ENCODE results near the gene WASHC3.

WASHC3 gene

DNA sequence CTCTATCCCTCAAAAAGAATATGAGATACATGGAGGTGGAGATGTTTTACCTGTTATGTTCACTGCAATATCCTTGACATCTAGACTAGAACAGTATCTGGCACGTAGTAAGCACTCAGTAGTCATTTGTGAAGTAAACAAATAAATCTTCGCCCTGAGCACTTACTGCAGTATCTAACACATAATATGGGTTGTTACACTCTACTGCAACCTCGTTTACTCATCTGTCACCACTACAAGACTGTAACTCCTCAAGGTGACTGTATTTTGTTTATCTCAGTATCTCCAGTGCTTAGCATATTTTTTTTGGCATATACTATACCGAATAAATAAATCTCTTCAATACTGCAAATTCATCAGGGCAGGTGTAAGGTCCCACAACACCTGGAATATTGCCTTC lies 66.1 kb downstream of the WASHC3 start:
- no peak for DNase-seq (ENCODE audit: low read depth)
- TF ChIP-seq, protein P1, sequence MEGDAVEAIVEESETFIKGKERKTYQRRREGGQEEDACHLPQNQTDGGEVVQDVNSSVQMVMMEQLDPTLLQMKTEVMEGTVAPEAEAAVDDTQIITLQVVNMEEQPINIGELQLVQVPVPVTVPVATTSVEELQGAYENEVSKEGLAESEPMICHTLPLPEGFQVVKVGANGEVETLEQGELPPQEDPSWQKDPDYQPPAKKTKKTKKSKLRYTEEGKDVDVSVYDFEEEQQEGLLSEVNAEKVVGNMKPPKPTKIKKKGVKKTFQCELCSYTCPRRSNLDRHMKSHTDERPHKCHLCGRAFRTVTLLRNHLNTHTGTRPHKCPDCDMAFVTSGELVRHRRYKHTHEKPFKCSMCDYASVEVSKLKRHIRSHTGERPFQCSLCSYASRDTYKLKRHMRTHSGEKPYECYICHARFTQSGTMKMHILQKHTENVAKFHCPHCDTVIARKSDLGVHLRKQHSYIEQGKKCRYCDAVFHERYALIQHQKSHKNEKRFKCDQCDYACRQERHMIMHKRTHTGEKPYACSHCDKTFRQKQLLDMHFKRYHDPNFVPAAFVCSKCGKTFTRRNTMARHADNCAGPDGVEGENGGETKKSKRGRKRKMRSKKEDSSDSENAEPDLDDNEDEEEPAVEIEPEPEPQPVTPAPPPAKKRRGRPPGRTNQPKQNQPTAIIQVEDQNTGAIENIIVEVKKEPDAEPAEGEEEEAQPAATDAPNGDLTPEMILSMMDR (IDR thresholded peaks at IDR 0.05; ENCODE audit: low read depth, low read length, missing control alignments) = no peak

DNA sequence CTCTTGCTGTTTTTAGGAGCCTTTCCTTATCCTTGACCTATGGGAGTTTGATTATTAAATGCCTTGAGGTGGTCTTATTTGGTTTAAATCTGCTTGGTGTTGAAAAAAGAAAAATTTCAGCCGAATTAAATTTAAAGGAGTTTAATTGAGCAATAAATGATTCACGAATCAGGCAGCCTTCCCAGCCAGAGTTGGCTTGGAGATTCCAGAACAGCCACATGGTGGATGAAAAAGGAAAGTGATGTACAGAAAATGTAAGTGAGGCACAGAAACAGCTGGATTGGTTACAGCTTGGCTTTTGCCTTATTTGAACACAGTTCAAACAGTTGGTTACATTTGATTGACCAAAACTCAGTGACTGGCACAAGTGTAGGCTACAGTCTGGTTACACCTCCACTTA lies 69.7 kb downstream of the WASHC3 start:
- H3K4me3 ChIP-seq (ENCODE audit: low read depth, low read length) = no peak overlapping the region
- in situ Hi-C loops (cut with HindIII; ENCODE audit: low sequenced_read_pairs) = no loop called here
- DNase-seq (ENCODE audit: low read depth) = no peak
- TF ChIP-seq, protein P1 (IDR thresholded peaks at IDR 0.05; ENCODE audit: low read depth, low read length, missing control alignments) = no peak

More for the DNA sequence above, 66.1 kb downstream of the WASHC3 start:
- no peak overlapping the region for H3K4me3 ChIP-seq (ENCODE audit: low read depth, low read length)
- in situ Hi-C loops (cut with HindIII; ENCODE audit: low sequenced_read_pairs) = no loop called here

DNA sequence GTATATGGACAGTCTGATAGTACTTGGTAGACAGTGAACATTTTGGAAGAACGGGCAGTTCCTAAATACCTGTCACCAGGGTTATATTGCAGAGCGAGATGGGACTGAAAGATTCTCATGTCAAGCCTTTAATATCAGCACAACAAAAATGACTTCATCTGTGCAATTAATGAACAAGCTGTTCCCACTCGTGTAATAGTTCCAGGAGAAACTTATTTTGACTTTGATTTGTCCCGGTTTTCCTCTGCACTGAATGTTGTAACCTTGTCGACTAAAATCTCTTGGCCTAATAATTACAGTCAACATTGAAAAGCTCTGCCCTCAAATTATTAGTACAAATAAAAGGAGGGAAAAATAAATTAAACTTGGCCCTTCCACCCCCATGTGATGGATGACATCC lies 79.5 kb downstream of the WASHC3 start:
- no peak overlapping the region for H3K4me3 ChIP-seq (ENCODE audit: low read depth, low read length)
- DNase-seq (ENCODE audit: low read depth) = no peak
- in situ Hi-C loops (cut with HindIII; ENCODE audit: low sequenced_read_pairs) = no loop called here
- TF ChIP-seq, protein P1 (IDR thresholded peaks at IDR 0.05; ENCODE audit: low read depth, low read length, missing control alignments) = no peak

DNA sequence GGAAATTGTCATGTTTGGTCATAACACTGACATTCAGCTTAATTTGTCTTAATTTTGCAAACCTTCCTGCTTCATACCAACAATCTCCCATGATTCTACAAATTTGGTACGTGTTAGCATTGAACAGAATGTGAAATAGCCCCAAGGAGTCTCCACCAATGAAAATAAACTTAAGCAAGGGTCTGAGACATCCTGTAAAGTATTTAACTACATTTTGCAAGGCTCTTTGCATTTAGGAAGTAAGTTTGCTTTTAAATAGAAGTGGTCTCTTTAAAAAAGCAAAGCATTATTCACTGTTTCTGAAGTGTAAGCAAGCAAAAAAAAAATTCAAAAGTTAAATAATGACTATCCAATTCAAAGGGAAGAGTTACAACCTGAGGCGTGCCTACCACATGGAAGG lies 79.9 kb downstream of the WASHC3 start:
- no peak overlapping the region for H3K4me3 ChIP-seq (ENCODE audit: low read depth, low read length)
- TF ChIP-seq, protein P1 (IDR thresholded peaks at IDR 0.05; ENCODE audit: low read depth, low read length, missing control alignments) = no peak
- DNase-seq (ENCODE audit: low read depth) = no peak
- in situ Hi-C loops (cut with HindIII; ENCODE audit: low sequenced_read_pairs) = no loop called here

DNA sequence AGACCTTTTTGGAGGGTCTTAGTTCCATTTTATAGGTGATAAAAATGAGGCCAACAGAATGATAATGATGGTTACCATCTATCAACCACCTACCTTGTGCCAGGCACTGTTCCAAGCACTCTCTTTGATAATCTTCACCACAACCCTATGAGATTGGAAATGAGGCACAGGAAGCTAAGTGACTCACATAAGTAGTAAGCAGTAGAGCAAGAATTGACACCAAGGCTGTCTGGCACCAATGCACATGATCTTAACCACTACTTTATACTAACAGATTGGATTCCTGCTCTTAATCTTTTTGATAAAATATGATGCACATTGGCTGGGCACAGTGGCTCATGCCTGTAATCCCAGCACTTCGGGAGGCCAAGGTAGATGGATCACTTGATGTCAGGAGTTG lies 93.0 kb downstream of the WASHC3 start:
- DNase-seq (ENCODE audit: low read depth) = no peak
- in situ Hi-C loops (cut with HindIII; ENCODE audit: low sequenced_read_pairs) = no loop called here
- TF ChIP-seq, protein P1 (IDR thresholded peaks at IDR 0.05; ENCODE audit: low read depth, low read length, missing control alignments) = no peak
- H3K4me3 ChIP-seq (ENCODE audit: low read depth, low read length) = no peak overlapping the region

DNA sequence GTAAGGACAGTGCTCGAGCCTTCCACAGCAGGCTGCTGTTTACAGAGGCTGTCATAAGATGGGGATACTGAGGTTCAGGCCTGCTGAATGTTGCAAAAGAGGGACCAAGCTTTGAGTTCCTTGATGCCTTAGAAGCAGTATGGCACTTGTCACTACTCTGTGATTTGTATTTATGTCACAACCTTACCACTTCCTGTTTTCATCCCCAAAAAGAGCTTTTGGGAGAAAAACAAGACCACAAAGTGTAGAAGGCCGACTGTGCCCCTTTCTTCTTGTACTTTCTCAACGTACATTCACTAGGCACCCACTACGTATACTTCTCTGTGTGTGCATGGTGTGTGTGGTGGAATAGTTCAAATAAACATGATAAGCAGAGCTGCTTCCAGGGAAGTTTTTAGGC lies 94.3 kb downstream of the WASHC3 start:
- in situ Hi-C loops (cut with HindIII; ENCODE audit: low sequenced_read_pairs) = no loop called here
- no peak for DNase-seq (ENCODE audit: low read depth)
- no peak overlapping the region for H3K4me3 ChIP-seq (ENCODE audit: low read depth, low read length)
- TF ChIP-seq, protein P1 (IDR thresholded peaks at IDR 0.05; ENCODE audit: low read depth, low read length, missing control alignments) = no peak

DNA sequence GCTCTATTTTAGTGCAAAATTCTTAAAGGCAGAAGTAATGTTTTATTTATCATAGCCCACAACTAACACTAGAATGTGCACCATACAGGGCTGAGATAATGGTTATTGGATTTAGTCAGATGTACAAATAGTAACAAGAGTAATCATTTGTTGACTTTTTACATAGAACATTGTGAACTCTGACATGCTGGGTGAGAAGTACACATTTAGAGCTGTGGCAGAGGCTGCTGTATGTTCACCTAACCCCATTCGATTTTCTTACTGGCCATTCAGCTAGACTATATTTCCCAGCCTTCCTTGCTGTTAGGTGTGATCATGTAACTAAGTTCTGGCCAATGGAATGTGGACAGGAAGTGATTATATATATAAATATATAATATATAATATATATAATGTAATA lies 95.3 kb downstream of the WASHC3 start:
- in situ Hi-C loops (cut with HindIII; ENCODE audit: low sequenced_read_pairs) = no loop called here
- TF ChIP-seq, protein P1 (IDR thresholded peaks at IDR 0.05; ENCODE audit: low read depth, low read length, missing control alignments) = no peak
- H3K4me3 ChIP-seq (ENCODE audit: low read depth, low read length) = no peak overlapping the region

More for the DNA sequence above, 95.3 kb downstream of the WASHC3 start:
- DNase-seq (ENCODE audit: low read depth) = no peak

Measured in astrocyte of the cerebellum (primary cell).